ENCODE measurements around the gene SCN5A.

Gene SCN5A

DNA sequence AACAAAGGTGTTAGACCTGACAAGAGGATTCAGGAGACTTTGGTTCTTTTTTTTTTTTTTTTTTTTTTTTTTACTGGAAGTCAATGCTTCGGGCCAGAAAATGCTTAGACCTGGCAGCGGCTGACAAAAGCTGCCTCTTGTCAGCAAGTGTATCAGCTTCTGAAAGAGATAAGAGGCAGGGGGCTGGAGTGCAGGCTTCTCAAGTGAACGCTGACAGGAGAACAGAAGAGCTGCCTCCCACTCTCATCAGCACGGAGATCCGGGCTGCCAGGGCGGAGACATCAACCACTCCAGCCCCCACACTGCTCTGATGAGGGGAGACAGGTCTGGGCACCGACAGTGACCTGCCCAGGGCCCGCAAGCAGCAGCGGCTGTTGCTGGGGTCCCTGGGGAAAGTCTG is 9.4 kb upstream of the SCN5A start:
- Histone ChIP-seq H3K36me3 (ENCODE audit: control insufficient read depth, insufficient read depth, low read length) (no peaks in the 10 kb centered on the region), H3K4me1 (ENCODE audit: control insufficient read depth, insufficient read depth, low read length) (peaks cover 5% of the 10 kb centered on the region), H3K27me3 (ENCODE audit: control insufficient read depth, insufficient read depth, low read length) (no peaks in the 10 kb centered on the region), H3K9me3 (ENCODE audit: control insufficient read depth, insufficient read depth, low read length) (no peaks in the 10 kb centered on the region), H3K4me3 (ENCODE audit: low read length) (no peak overlapping the region), H3K27ac (ENCODE audit: low read length) (no peak overlapping the region)
- WGBS (ENCODE audit: insufficient coverage, insufficient read length) = no CpG with 5 or more reads among the region's 9 CpGs
- DNase-seq (ENCODE audit: low read depth, low spot score) = no peak

- Histone ChIP-seq H3K4me3 (ENCODE audit: low read length) (no peak overlapping the region), H3K27me3 (ENCODE audit: control insufficient read depth, insufficient read depth, low read length) (no peaks in the 10 kb centered on the region), H3K9me3 (ENCODE audit: control insufficient read depth, insufficient read depth, low read length) (no peaks in the 10 kb centered on the region), H3K27ac (ENCODE audit: low read length) (no peak overlapping the region), H3K4me1 (ENCODE audit: control insufficient read depth, insufficient read depth, low read length) (peaks cover 5% of the 10 kb centered on the region), H3K36me3 (ENCODE audit: control insufficient read depth, insufficient read depth, low read length) (no peaks in the 10 kb centered on the region)
- WGBS (ENCODE audit: insufficient coverage, insufficient read length) = no CpG with 5 or more reads among the region's 5 CpGs
- no peak for DNase-seq (ENCODE audit: low read depth, low spot score)
Measured at GRCh38 chr3:38657369-38657768, 7.9 kb upstream of the SCN5A start.

GRCh38 chr3:38655708-38656300 is 6.3 kb upstream of the SCN5A start:
- no peak for DNase-seq (ENCODE audit: low read depth, low spot score)
- H3K27me3 ChIP-seq (ENCODE audit: control insufficient read depth, insufficient read depth, low read length) = no peaks in the 10 kb centered on the region; the same call in 1 of the 2 replicates
- no peak overlapping the region for H3K4me3 ChIP-seq (ENCODE audit: low read length)
- WGBS (ENCODE audit: insufficient coverage, insufficient read length) = no CpG with 5 or more reads among the region's 7 CpGs
- H3K9me3 ChIP-seq (ENCODE audit: control insufficient read depth, insufficient read depth, low read length) = no peaks in the 10 kb centered on the region
- H3K36me3 ChIP-seq (ENCODE audit: control insufficient read depth, insufficient read depth, low read length) = no peaks in the 10 kb centered on the region
- H3K27ac ChIP-seq (ENCODE audit: low read length) = no peak overlapping the region
- peaks cover 5% of the 10 kb centered on the region for H3K4me1 ChIP-seq (ENCODE audit: control insufficient read depth, insufficient read depth, low read length)

- Histone ChIP-seq H3K27me3 (ENCODE audit: control insufficient read depth, insufficient read depth, low read length) (peaks cover 7% of the 10 kb centered on the region; the same call in 1 of the 2 replicates), H3K4me1 (ENCODE audit: control insufficient read depth, insufficient read depth, low read length) (peaks cover 7% of the 10 kb centered on the region), H3K27ac (ENCODE audit: low read length) (no peak overlapping the region), H3K4me3 (ENCODE audit: low read length) (no peak overlapping the region), H3K9me3 (ENCODE audit: control insufficient read depth, insufficient read depth, low read length) (no peaks in the 10 kb centered on the region), H3K36me3 (ENCODE audit: control insufficient read depth, insufficient read depth, low read length) (no peaks in the 10 kb centered on the region)
- no CpG with 5 or more reads among the region's 7 CpGs for WGBS (ENCODE audit: insufficient coverage, insufficient read length)
- DNase-seq (ENCODE audit: low read depth, low spot score) = no peak
Measured at GRCh38 chr3:38653685-38654537, 4.4 kb upstream of the SCN5A start.

GRCh38 chr3:38652934-38653333 is 3.4 kb upstream of the SCN5A start:
- Histone ChIP-seq H3K27ac (ENCODE audit: low read length) (no peak overlapping the region), H3K4me1 (ENCODE audit: control insufficient read depth, insufficient read depth, low read length) (peaks cover 5% of the 10 kb centered on the region), H3K36me3 (ENCODE audit: control insufficient read depth, insufficient read depth, low read length) (no peaks in the 10 kb centered on the region), H3K9me3 (ENCODE audit: control insufficient read depth, insufficient read depth, low read length) (no peaks in the 10 kb centered on the region), H3K4me3 (ENCODE audit: low read length) (no peak overlapping the region), H3K27me3 (ENCODE audit: control insufficient read depth, insufficient read depth, low read length) (peaks cover 10% of the 10 kb centered on the region; the same call in 1 of the 2 replicates)
- no peak for DNase-seq (ENCODE audit: low read depth, low spot score)
- no CpG with 5 or more reads among the region's 1 CpG for WGBS (ENCODE audit: insufficient coverage, insufficient read length)

- H3K36me3 ChIP-seq (ENCODE audit: control insufficient read depth, insufficient read depth, low read length) = no peaks in the 10 kb centered on the region
- peak overlapping the region; percentile 34; the same call in 1 of the 2 replicates for H3K4me3 ChIP-seq (ENCODE audit: low read length)
- H3K9me3 ChIP-seq (ENCODE audit: control insufficient read depth, insufficient read depth, low read length) = no peaks in the 10 kb centered on the region
- no CpG with 5 or more reads among the region's 19 CpGs for WGBS (ENCODE audit: insufficient coverage, insufficient read length)
- peaks cover 10% of the 10 kb centered on the region; the same call in 1 of the 2 replicates for H3K27me3 ChIP-seq (ENCODE audit: control insufficient read depth, insufficient read depth, low read length)
- H3K4me1 ChIP-seq (ENCODE audit: control insufficient read depth, insufficient read depth, low read length) = peaks cover 3% of the 10 kb centered on the region; the same call in 1 of the 2 replicates
- no peak overlapping the region for H3K27ac ChIP-seq (ENCODE audit: low read length)
- no peak for DNase-seq (ENCODE audit: low read depth, low spot score)
Measured at GRCh38 chr3:38651153-38651789, 1.8 kb upstream of the SCN5A start.

DNA sequence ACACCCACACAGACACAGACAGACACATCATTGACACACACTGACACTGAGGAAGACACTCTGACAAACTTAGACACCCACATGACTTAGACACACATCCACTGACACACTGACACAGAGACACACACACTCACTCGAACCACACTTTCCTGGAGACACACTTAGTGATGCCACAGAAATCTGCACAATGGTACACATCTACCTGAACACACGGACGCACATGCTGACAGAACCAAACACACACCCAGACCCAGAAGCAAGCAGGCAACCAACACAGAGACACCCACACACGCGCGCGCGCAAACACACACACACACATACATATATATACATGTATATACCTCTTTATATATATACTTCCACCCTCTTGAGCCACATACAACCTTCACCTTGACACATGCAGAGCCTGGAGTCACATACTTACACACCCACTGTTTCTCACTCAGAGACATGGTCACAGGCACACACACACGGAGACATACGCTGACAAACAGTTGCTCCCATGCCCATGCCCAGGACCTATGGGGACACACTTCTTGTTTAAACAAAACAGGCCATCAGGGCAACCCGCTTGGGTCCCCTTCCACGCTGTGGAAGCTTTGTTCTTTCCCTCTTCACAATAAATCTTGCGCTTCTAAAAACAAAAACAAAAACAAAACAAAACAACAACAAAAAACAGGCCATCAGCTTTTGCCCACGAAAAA is 913 bp upstream of the SCN5A start:
- WGBS (ENCODE audit: insufficient coverage, insufficient read length) = no CpG with 5 or more reads among the region's 14 CpGs
- H3K9me3 ChIP-seq (ENCODE audit: control insufficient read depth, insufficient read depth, low read length) = no peaks in the 10 kb centered on the region
- H3K4me3 ChIP-seq (ENCODE audit: low read length) = no peak overlapping the region
- no peaks in the 10 kb centered on the region for H3K36me3 ChIP-seq (ENCODE audit: control insufficient read depth, insufficient read depth, low read length)
- 0 out of 2 replicates have a peak, but pooled peaks cover 2% of the 10 kb centered on the region for H3K4me1 ChIP-seq (ENCODE audit: control insufficient read depth, insufficient read depth, low read length)
- DNase-seq (ENCODE audit: low read depth, low spot score) = no peak
- H3K27ac ChIP-seq (ENCODE audit: low read length) = no peak overlapping the region
- peaks cover 10% of the 10 kb centered on the region; the same call in 1 of the 2 replicates for H3K27me3 ChIP-seq (ENCODE audit: control insufficient read depth, insufficient read depth, low read length)

- DNase-seq (ENCODE audit: low read depth, low spot score) = no peak
- peak overlapping the region; percentile 91 for H3K4me3 ChIP-seq (ENCODE audit: low read length)
- peaks cover 10% of the 10 kb centered on the region; the same call in 1 of the 2 replicates for H3K27me3 ChIP-seq (ENCODE audit: control insufficient read depth, insufficient read depth, low read length)
- H3K4me1 ChIP-seq (ENCODE audit: control insufficient read depth, insufficient read depth, low read length) = 0 out of 2 replicates have a peak, but pooled peaks cover 2% of the 10 kb centered on the region
- no peaks in the 10 kb centered on the region for H3K36me3 ChIP-seq (ENCODE audit: control insufficient read depth, insufficient read depth, low read length)
- no CpG with 5 or more reads among the region's 56 CpGs for WGBS (ENCODE audit: insufficient coverage, insufficient read length)
- no peaks in the 10 kb centered on the region for H3K9me3 ChIP-seq (ENCODE audit: control insufficient read depth, insufficient read depth, low read length)
- no peak overlapping the region for H3K27ac ChIP-seq (ENCODE audit: low read length)
Measured at GRCh38 chr3:38648659-38649499, 608 bp downstream of the SCN5A start.

DNA sequence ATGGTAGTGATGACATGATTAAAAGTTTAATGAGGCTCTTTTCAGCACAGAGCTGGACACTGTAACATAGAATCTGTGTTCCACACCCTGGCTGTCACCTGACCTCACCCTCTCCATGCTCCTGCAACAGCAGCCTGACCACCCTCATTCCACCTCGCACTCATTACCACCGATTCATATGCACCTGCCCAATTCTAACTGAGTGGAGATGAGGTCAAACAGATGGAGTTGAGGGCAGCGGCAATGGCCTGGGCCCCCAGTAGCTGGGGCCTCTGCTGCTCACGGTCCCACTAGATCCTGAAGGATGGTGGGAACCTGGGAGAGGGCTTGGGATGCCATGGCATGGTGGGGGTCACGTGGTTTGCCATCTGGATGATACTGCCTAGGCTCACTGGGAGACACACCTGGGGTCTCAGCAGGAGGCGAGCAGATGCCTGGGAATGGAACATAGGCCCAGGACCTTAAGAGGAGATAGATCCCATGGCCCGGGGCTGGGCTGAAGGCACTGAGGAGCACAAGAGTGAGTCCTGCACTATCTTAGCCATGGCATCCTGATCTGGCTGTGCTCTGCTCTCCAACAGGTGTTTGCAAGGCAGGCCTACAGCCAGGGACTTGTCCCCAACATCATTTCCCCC is 1.3 kb downstream of the SCN5A start:
- no peak overlapping the region; the same call in 1 of the 2 replicates for H3K4me3 ChIP-seq (ENCODE audit: low read length)
- WGBS (ENCODE audit: insufficient coverage, insufficient read length) = no CpG with 5 or more reads among the region's 7 CpGs
- DNase-seq (ENCODE audit: low read depth, low spot score) = no peak
- H3K36me3 ChIP-seq (ENCODE audit: control insufficient read depth, insufficient read depth, low read length) = no peaks in the 10 kb centered on the region
- no peaks in the 10 kb centered on the region for H3K9me3 ChIP-seq (ENCODE audit: control insufficient read depth, insufficient read depth, low read length)
- 0 out of 2 replicates have a peak, but pooled peaks cover 2% of the 10 kb centered on the region for H3K4me1 ChIP-seq (ENCODE audit: control insufficient read depth, insufficient read depth, low read length)
- H3K27me3 ChIP-seq (ENCODE audit: control insufficient read depth, insufficient read depth, low read length) = peaks cover 10% of the 10 kb centered on the region; the same call in 1 of the 2 replicates
- H3K27ac ChIP-seq (ENCODE audit: low read length) = no peak overlapping the region

Measured in iPS DF 6.9 (cell line).